T-helper 1 cell (primary cell): ENCODE measurements around the gene BMP5.
"Not testable (repeated sequence)": the region's sequence is repeated elsewhere in the genome, so short reads cannot be mapped to it uniquely, and the experiment has no call there.

Source experiments
- DNase-seq, 5 donors: peaks; one replicate each; pipeline ENCODE4 v3.0.0-alpha.2; 2012 to 2020
- total RNA-seq, 4 donors: gene quantifications; one replicate each; lab custom pipeline; 2026; lab: John Stamatoyannopoulos, UW

Gene BMP5
- total RNA-seq: 0 reads per million in 4 donors

GRCh38 chr6:55875400-55875799, at the start of gene BMP5:
Gene BMP5, minus strand, starts transcription at chr6:55875590. Its CDS starts 725 bp downstream, at chr6:55874865.
- no peak for DNase-seq

- no peak for DNase-seq
These were observed 47.0 kb upstream of the BMP5 start for GRCh38 chr6:55922406-55922805.

- DNase-seq: no peak
These were observed 44.4 kb upstream of the BMP5 start for GRCh38 chr6:55919716-55920308.

GRCh38 chr6:55918639-55919038, 43.2 kb upstream of the BMP5 start:
- no peak for DNase-seq

- no peak for DNase-seq
These were observed 42.5 kb upstream of the BMP5 start for GRCh38 chr6:55917751-55918415.

- no peak for DNase-seq
These were observed 40.8 kb upstream of the BMP5 start for GRCh38 chr6:55916188-55916587.

GRCh38 chr6:55913228-55914195, 38.1 kb upstream of the BMP5 start:
- DNase-seq: no peak

- not testable (repeated sequence) for DNase-seq
These were observed 35.1 kb upstream of the BMP5 start for GRCh38 chr6:55910466-55910865.

GRCh38 chr6:55909911-55910310, 34.5 kb upstream of the BMP5 start:
- DNase-seq: not testable (repeated sequence)

- DNase-seq: no peak
These were observed 27.4 kb upstream of the BMP5 start for GRCh38 chr6:55902796-55903195.

- DNase-seq: no peak
These were observed 26.4 kb upstream of the BMP5 start for GRCh38 chr6:55901765-55902270.

- no peak for DNase-seq
These were observed 23.0 kb upstream of the BMP5 start for GRCh38 chr6:55898342-55898741.

GRCh38 chr6:55897346-55897745, 22.0 kb upstream of the BMP5 start:
- no peak for DNase-seq

GRCh38 chr6:55895972-55896730, 20.8 kb upstream of the BMP5 start:
- DNase-seq: no peak

GRCh38 chr6:55892749-55893357, 17.5 kb upstream of the BMP5 start:
- no peak for DNase-seq

GRCh38 chr6:55888917-55889316, 13.5 kb upstream of the BMP5 start:
- DNase-seq: no peak

GRCh38 chr6:55886185-55886836, 10.9 kb upstream of the BMP5 start:
- no peak for DNase-seq

GRCh38 chr6:55882718-55883569, 7.6 kb upstream of the BMP5 start:
- DNase-seq: no peak

GRCh38 chr6:55877283-55877682, 1.9 kb upstream of the BMP5 start:
- no peak for DNase-seq

GRCh38 chr6:55874316-55874715, 1.1 kb downstream of the BMP5 start:
- DNase-seq: no peak
